ENCODE results near the gene ENPP6.

DNA sequence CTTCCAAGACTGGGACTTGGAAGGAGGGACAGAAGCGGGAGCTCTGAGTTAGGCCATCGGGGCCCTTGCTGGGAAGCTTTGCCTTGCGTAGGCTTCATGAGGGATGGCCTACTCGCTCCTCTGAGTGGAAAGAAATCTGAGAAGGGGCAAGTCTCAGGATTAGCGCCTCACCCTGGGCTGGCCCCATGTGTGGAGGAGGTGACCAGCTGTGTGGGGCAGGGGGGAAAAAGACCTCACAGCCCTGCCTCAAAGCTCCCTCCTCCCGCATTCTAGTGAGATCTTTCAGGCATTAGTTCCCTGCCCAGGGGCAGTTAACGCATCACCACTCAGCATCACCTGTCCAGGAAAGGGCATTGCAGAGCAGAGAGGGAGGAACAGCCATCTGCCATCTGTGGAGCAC lies 156.1 kb downstream of the ENPP6 start:
- TF ChIP-seq, protein P1, sequence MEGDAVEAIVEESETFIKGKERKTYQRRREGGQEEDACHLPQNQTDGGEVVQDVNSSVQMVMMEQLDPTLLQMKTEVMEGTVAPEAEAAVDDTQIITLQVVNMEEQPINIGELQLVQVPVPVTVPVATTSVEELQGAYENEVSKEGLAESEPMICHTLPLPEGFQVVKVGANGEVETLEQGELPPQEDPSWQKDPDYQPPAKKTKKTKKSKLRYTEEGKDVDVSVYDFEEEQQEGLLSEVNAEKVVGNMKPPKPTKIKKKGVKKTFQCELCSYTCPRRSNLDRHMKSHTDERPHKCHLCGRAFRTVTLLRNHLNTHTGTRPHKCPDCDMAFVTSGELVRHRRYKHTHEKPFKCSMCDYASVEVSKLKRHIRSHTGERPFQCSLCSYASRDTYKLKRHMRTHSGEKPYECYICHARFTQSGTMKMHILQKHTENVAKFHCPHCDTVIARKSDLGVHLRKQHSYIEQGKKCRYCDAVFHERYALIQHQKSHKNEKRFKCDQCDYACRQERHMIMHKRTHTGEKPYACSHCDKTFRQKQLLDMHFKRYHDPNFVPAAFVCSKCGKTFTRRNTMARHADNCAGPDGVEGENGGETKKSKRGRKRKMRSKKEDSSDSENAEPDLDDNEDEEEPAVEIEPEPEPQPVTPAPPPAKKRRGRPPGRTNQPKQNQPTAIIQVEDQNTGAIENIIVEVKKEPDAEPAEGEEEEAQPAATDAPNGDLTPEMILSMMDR (IDR thresholded peaks at IDR 0.05): no peak
- no peak for TF ChIP-seq POLR2A (IDR thresholded peaks at IDR 0.05)
